ENCODE measurements around the gene OR5C1.
"Not testable (repeated sequence)": the region's sequence is repeated elsewhere in the genome, so short reads cannot be mapped to it uniquely, and the experiment has no call there.

OR5C1 gene

DNA sequence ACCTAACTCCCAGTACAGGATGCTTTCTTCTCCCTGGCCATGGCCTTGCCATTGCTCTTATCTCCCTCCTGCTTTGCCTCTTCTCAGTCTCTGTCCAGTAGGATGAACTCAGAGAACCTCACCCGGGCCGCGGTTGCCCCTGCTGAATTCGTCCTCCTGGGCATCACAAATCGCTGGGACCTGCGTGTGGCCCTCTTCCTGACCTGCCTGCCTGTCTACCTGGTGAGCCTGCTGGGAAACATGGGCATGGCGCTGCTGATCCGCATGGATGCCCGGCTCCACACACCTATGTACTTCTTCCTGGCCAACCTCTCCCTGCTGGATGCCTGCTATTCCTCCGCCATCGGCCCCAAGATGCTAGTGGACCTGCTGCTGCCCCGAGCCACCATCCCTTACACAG lies at the start of gene OR5C1:
OR5C1 (plus strand) TSS at position 103 of the 400 bp plus-strand sequence; CDS start at position 103, 0 bp downstream.
- DNase-seq (ENCODE audit: low spot score), result no peak

GRCh38 chr9:122742003-122742402 lies 46.7 kb upstream of the OR5C1 start, which contains the start of gene OR1L6:
TSS of gene OR1L6 (plus strand) at chr9:122742303. CDS start at chr9:122749848, 7,545 bp downstream.
- DNase-seq (ENCODE audit: low spot score), result no peak

DNA sequence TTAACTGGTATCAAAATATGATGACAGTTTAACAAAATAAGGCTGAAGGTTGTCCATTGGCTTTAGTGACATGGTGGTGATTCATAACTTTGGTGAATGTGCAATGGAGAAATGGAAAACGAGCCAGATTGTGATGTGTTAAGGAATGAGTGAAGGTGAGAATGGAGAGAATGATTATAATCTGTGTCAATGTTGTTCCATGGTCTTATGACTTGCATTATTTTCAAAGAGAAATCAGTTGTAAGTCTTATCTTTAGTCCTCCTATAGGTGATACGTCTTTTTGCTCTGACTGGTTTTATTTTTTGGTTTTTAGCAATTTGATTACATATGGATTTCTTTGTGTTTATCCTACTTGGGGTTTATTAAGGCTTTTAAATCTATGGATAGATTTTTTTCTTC lies 33.9 kb upstream of the OR5C1 start:
- DNase-seq (ENCODE audit: low spot score), result no peak

DNA sequence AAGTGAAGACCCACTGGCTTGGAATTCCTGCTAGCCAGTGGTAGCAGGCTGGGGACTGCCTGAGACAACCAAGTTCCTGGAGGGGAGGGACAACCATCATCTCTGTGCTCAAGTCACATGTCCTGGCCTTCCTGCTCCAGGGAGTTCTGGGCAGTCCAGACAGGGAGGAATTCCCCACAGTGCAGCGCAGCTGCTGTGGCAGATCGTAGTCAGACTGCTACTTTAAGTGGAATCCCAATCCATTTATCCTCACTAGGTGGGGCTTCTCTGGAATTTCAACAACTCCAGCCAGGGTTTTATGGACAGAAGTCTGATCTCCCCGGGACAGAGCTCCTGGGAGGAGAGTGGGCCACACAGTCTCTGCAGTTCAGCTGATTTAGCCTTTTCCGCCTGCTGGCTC lies 20.9 kb upstream of the OR5C1 start:
- DNase-seq (ENCODE audit: low spot score), result no peak

GRCh38 chr9:122777052-122777451 lies 11.7 kb upstream of the OR5C1 start:
- DNase-seq (ENCODE audit: low spot score), result no peak

DNA sequence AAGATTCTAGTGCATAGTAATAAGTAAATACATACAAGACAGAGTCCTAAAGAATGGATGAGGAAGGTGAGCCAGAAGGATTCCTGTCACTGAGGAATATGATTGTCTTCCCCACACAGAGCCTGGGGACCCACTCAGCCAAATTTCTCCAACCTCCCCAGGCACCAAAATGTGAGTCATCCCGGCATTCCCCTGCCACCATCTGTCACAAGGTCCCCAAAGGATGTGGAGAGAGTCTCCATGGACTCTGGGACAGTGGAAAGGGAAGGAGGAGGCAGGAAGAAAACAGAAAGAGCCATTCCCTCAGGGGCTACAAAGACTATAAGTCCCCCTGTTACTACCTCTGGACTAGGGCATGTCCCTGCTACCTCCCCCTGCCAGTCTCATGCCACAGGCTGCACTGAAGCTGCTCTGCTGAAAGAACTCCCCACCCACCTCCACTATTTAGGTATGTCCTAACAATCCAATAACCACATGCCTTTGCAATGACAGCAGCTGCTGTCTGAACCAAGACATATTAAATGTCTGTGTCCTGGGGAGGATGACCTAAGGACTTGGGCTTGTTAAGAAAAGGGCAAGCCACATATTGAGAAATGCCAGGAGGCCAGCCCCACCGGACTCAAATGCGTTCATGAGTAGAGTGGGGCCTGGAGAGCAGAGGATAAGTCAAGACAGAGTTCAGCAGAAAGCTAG lies 10.7 kb upstream of the OR5C1 start:
- no peak for DNase-seq (ENCODE audit: low spot score)

DNA sequence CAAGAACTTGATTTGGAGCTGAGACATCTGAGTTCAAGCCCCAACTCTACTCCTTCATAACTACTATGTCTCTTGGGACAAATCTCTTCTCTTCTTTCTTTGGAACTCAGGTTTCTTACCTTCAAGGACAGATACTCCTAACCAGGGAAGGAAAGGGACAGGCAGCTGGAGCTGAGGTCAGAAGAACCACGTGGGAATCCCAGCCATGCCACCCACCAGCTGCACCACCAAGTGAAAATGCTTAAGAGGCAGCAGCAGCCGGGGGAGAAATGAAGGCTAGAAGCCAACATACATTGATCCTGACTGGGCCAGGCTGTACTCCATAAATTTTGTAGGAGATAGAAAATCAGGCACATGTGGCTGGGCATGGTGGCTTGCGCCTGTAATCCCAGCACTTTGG lies 9.6 kb upstream of the OR5C1 start:
- no peak for DNase-seq (ENCODE audit: low spot score)

DNA sequence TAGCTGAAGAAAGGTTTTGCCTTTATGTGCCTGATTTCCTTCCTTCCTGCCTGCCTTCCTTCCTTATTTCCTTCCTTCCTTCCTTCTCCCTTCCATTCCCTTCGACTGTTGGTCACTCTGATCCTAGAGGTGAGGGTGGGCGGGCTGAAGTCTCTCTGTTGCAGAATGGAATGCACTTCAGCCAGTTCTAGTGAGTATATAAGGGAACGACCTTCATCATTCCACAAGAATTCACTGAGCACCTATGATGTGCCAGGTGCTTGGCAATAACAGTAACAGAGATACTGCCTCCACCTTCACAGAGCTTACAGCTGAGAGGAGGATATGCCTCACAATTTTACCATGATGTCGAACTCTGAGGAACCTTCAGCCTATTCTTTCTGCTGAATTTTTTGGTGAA lies 8.7 kb upstream of the OR5C1 start:
- no peak for DNase-seq (ENCODE audit: low spot score)

- no peak for DNase-seq (ENCODE audit: low spot score)
Observed at GRCh38 chr9:122781671-122782070, 7.1 kb upstream of the OR5C1 start.

- DNase-seq (ENCODE audit: low spot score), result no peak
Observed at GRCh38 chr9:122785269-122785668, 3.5 kb upstream of the OR5C1 start.

- no peak for DNase-seq (ENCODE audit: low spot score)
Observed at GRCh38 chr9:122786338-122786737, 2.4 kb upstream of the OR5C1 start.

GRCh38 chr9:122789256-122790046 lies 718 bp downstream of the OR5C1 start:
- DNase-seq (ENCODE audit: low spot score), result no peak

DNA sequence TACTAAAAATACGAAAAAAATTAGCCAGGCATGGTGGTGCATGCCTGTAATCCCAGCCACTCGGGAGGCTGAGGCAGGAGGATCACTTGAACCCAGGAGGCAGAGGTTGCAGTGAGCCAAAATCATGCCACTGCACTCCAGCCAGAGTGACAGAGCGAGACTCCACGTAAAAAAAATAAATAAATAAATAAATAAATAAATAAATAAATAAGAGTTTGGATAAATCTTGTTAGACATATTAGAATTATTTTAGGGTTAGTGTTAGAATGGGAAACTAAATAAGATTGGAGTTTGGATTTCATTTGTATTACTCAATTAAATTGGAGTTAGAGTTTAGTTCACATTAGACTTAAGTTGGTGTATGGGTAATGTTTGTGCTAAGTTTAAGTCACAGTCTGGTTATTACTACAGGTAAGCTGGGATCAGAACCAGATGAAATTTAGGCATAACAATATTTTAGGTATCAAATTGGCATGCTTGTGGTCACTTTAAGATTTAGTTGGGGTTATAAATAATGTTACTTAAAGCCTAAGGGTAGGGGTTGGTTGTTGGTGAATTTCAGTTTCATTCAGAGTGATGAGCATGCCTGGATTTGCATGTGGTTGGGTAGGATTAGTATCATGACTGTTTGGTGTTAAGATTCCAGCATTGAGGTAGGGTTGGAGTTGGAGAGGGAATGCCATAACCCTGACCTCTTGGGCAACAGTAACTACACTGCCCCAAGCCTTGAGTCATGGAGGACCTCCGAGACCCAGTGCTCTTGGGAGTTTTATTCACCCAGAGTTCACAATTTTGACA lies 3.3 kb downstream of the OR5C1 start:
- no peak for DNase-seq (ENCODE audit: low spot score)

GRCh38 chr9:122797316-122798063 lies 8.8 kb downstream of the OR5C1 start:
- no peak for DNase-seq (ENCODE audit: low spot score)

DNA sequence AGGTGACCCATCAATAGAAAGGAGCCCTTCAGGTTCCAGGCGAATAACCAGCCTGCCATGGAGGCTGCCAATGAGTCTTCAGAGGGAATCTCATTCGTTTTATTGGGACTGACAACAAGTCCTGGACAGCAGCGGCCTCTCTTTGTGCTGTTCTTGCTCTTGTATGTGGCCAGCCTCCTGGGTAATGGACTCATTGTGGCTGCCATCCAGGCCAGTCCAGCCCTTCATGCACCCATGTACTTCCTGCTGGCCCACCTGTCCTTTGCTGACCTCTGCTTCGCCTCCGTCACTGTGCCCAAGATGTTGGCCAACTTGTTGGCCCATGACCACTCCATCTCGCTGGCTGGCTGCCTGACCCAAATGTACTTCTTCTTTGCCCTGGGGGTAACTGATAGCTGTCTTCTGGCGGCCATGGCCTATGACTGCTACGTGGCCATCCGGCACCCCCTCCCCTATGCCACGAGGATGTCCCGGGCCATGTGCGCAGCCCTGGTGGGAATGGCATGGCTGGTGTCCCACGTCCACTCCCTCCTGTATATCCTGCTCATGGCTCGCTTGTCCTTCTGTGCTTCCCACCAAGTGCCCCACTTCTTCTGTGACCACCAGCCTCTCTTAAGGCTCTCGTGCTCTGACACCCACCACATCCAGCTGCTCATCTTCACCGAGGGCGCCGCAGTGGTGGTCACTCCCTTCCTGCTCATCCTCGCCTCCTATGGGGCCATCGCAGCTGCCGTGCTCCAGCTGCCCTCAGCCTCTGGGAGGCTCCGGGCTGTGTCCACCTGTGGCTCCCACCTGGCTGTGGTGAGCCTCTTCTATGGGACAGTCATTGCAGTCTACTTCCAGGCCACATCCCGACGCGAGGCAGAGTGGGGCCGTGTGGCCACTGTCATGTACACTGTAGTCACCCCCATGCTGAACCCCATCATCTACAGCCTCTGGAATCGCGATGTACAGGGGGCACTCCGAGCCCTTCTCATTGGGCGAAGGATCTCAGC lies 11.6 kb downstream of the OR5C1 start, which contains the start of gene OR1K1:
OR1K1 (plus strand) TSS at position 58 of the 995 bp plus-strand sequence; CDS start at position 58, 0 bp downstream.
- DNase-seq (ENCODE audit: low spot score), result no peak

DNA sequence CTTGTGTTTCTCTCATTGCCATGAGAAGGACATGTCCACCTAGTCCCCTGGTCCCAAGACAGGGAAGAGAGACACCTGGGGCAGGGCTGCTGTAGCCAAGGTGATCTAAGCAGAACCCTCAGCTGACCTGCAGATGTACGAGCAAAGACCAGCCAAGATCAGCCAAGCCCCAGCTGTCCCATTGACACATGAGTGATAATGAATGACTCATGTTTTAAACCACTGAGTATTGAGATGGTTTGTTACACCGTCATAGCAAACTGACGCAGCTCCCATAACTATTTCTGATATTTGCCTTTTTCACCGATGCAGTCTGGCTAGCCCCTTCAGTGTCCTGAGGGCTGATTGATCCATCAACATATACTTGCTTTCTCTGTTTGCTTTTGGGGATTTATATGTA lies 17.9 kb downstream of the OR5C1 start:
- DNase-seq (ENCODE audit: low spot score), result no peak

DNA sequence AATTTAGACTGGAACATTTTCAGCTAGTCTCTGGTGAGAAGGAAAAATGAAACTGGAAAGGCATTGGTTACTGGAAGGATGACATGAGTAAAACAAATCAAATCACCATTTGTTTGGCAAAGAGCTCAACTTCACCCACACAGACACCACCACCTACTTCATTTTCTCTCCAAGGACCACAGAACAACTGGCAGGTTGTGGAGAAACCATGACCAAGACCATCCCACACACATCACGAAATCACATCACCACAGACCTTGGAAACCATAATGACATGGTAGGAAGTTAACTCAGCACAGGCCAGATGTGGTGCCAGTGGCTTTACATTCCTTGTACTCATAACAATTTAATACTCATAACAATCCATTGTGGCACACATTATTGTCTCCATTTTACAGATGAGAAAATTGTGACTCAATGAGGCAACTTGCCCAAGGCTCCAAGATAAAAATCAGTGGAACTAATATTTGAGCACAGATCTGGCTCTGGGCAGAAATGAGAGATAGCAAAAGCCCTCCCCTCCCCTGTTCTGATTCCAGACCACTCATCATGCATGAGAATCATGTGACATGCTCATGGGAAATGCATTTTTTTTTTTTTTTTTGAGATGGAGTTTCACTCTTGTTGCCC lies 18.7 kb downstream of the OR5C1 start:
- DNase-seq (ENCODE audit: low spot score), result no peak

GRCh38 chr9:122808141-122808540 lies 19.4 kb downstream of the OR5C1 start:
- DNase-seq (ENCODE audit: low spot score), result no peak

GRCh38 chr9:122809261-122809660 lies 20.5 kb downstream of the OR5C1 start:
- not testable (repeated sequence) for DNase-seq (ENCODE audit: low spot score)

Data from hematopoietic multipotent progenitor cell treated with erythropoietin and hydrocortisone succinate and interleukin-3 and kit ligand, for 17 days (in vitro differentiated cells).